22Rv1 (cell line): ENCODE results near the gene CDHR3.

Source experiments
- H3K27ac ChIP-seq: fragments of 450-650 bp; 2 replicates; pipeline ENCODE4 v1.5.1; 2017
- CTCF ChIP-seq: fragments of 450-650 bp; IDR thresholded peaks from 2 replicates; pipeline ENCODE4 v1.5.1; 2017; ENCODE audit warnings: mild to moderate bottlenecking
- ZFX ChIP-seq: fragments of 450-650 bp; IDR thresholded peaks from 2 replicates; pipeline ENCODE4 v1.6.1; 2017; ENCODE audit warnings: antibody characterized with exemption, borderline replicate concordance

Gene CDHR3

GRCh38 chr7:105962353-105962752 lies 711 bp upstream of the CDHR3 start:
- TF ChIP-seq CTCF, result no peak
- no peak for TF ChIP-seq ZFX
- no peak overlapping the region for H3K27ac ChIP-seq

GRCh38 chr7:105971845-105972244 lies 8.8 kb downstream of the CDHR3 start:
- no peak overlapping the region for H3K27ac ChIP-seq
- TF ChIP-seq CTCF, result no peak
- no peak for TF ChIP-seq ZFX

- TF ChIP-seq ZFX (no peak), CTCF (no peak)
- no peak overlapping the region for H3K27ac ChIP-seq
These were observed 9.2 kb downstream of the CDHR3 start for GRCh38 chr7:105972276-105972675.

GRCh38 chr7:105974471-105974870 lies 11.4 kb downstream of the CDHR3 start:
- H3K27ac ChIP-seq, result no peak overlapping the region
- TF ChIP-seq CTCF (no peak), ZFX (no peak)

GRCh38 chr7:105975770-105976417 lies 12.8 kb downstream of the CDHR3 start:
- no peak overlapping the region for H3K27ac ChIP-seq
- no peak for TF ChIP-seq CTCF
- no peak for TF ChIP-seq ZFX

GRCh38 chr7:105976868-105977267 lies 13.8 kb downstream of the CDHR3 start:
- no peak overlapping the region for H3K27ac ChIP-seq
- TF ChIP-seq CTCF, result no peak
- TF ChIP-seq ZFX, result no peak

- no peak overlapping the region for H3K27ac ChIP-seq
- TF ChIP-seq CTCF, result no peak
These were observed 15.0 kb downstream of the CDHR3 start for GRCh38 chr7:105978035-105978434.
